Esophagus (tissue), 2 donors: Measurements from ENCODE around the gene NDOR1. TPM values are rescaled to one million over a fixed set of nuclear protein-coding genes. Genes with fewer than 3 reads are reported as not detected.

Experiments used
- H3K27ac ChIP-seq, 2 donors: one replicate each; pipeline ENCODE4 v1.5.1; 2013; ENCODE audit warnings: low read depth in 2 of 2, mild to moderate bottlenecking in 2 of 2, inconsistent platforms in 1 of 2, low read length in 1 of 2, moderate library complexity in 1 of 2
- H3K27me3 ChIP-seq, 2 donors: one replicate each; pipeline ENCODE4 v1.6.1; 2013; ENCODE audit warnings: low read length in 2 of 2, control low read depth in 1 of 2, mild to moderate bottlenecking in 1 of 2; ENCODE audit not compliant: insufficient read depth in 2 of 2, control insufficient read depth in 1 of 2
- H3K36me3 ChIP-seq, 2 donors: one replicate each; pipeline ENCODE4 v1.6.1; 2013; ENCODE audit warnings: low read length in 1 of 2; ENCODE audit not compliant: control insufficient read depth in 2 of 2, insufficient read depth in 2 of 2
- H3K4me1 ChIP-seq, 2 donors: one replicate each; pipeline ENCODE4 v1.6.1; 2013; ENCODE audit warnings: low read length in 1 of 2; ENCODE audit not compliant: control insufficient read depth in 2 of 2, insufficient read depth in 2 of 2
- H3K4me3 ChIP-seq, 2 donors: one replicate each; pipeline ENCODE4 v1.5.1; 2013; ENCODE audit warnings: low read length in 2 of 2, mild to moderate bottlenecking in 2 of 2, low read depth in 1 of 2, moderate library complexity in 1 of 2
- H3K9me3 ChIP-seq, 2 donors: one replicate each; pipeline ENCODE4 v1.6.1; 2013; ENCODE audit warnings: mild to moderate bottlenecking in 2 of 2, low read depth in 1 of 2, low read length in 1 of 2, moderate library complexity in 1 of 2; ENCODE audit not compliant: control insufficient read depth in 2 of 2, insufficient read depth in 1 of 2
- WGBS, 2 donors: extraction: QIAGEN DNeasy Blood & Tissue Kit; methylation state at CpG; one replicate each; pipeline ENCODE4 v1.1.7; 2013; 5-methylcytosine and 5-hydroxymethylcytosine counted together
- polyA plus RNA-seq, 2 donors: library from polyadenylated mRNA; stranded (reverse); fragments of 200-250 nt; gene quantifications; one replicate each; pipeline ENCODE4 v1.2.3, GENCODE V29; 2013
- donor health status: healthy with polysubstance abuse.
- donor health status: Bipolar disorder and iron deficiency.

The NDOR1 gene
- polyA plus RNA-seq, 2 donors = 5.7 to 12.2 TPM

DNA sequence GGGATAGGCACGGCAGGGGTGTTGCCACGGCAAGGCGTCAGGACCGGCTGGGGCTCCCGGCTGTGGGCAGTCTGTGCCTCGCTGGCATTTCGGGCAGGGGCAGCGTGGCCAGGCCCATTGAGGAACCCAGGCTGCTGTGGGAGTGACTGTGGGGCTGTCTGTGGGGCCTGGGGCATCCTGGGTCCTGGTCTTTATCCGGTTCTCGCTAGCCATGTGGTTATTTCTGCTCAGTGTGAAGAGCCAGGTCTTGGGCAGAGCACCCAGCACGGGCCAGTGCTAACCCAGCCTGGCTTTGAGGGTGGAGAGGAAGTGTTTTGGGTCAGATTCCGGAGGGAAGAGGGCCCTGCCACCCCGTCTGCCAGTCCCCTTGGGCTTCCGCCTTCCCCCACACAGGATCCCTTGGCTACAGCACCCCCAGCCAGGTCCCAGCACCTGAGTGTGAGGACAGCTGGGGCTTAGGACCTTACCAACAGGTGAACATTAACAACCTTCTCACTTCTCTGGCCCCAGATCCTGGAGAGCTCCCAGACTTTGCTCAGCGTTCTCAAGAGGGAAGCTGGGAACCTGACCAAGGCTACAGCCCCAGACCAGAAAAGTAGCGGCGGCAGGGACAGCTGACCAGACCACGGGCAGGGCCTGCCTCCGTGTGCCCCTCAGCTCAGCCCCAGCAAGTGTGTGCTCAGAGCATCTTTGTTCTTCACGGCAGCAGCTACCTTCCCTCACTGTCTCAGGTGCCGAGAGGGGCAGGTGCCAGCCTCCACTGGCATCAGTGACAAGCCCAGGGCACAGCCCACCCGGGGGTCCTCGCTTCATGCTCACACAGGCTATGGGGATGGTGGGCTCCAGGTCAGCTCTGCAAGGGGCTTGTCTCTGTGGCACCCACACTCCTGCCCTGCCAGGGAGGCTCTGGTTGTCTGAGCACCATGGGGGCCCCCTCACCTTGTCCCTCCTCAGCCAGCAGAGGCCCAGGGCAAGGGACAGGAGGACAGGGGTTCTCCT lies 15.9 kb upstream of the NDOR1 start:
- peak overlapping the region; percentile 99 for H3K27ac ChIP-seq

DNA sequence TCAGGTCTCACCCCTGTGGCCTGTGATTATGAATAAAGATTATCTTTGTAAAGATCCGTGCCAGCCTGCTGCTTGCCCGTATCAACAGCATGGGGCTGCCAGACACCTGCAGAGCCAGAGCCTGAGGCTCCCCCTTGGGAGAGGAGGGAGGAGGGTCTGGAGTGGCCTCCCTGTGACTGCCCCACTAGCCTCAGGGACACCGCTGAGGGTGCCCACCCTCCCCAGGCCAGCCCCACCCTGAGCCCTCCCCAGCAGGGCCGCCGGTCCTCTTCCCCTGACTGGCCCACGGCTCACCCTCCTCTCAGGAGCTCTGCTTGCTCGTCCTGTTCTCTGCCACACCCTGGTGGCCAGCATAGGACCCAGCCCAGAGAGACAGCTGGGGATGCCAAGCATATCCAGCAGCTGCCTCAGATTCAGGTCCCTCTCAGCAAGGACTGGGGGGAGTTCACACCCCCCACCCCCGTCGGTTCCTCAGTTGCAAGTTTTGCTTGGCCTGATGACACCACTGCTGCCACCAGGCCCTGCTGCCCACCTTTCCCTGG lies 15.1 kb upstream of the NDOR1 start:
- WGBS, 2 donors = 61 to 66% methylated on average over 6 to 9 of the region's 9 CpGs
- H3K9me3 ChIP-seq = no peaks in the 10 kb centered on the region
- H3K4me1 ChIP-seq = peaks cover 22 to 51% of the 10 kb centered on the region in 2 donors
- H3K36me3 ChIP-seq = peaks cover 3 to 40% of the 10 kb centered on the region in 2 donors
- no peaks in the 10 kb centered on the region for H3K27me3 ChIP-seq
- peak overlapping the region; percentile 99 for H3K27ac ChIP-seq
- H3K4me3 ChIP-seq = peak overlapping the region; percentile 90 to 95

More for the DNA sequence above, 15.9 kb upstream of the NDOR1 start:
- Histone ChIP-seq H3K27me3 (no peaks in the 10 kb centered on the region), H3K36me3 (peaks cover 4 to 47% of the 10 kb centered on the region in 2 donors), H3K4me1 (peaks cover 20 to 45% of the 10 kb centered on the region in 2 donors), H3K9me3 (no peaks in the 10 kb centered on the region), H3K4me3 (peak overlapping the region; percentile 90 to 95)
- 27 to 32% methylated on average over 23 of the region's 23 CpGs for WGBS, 2 donors

DNA sequence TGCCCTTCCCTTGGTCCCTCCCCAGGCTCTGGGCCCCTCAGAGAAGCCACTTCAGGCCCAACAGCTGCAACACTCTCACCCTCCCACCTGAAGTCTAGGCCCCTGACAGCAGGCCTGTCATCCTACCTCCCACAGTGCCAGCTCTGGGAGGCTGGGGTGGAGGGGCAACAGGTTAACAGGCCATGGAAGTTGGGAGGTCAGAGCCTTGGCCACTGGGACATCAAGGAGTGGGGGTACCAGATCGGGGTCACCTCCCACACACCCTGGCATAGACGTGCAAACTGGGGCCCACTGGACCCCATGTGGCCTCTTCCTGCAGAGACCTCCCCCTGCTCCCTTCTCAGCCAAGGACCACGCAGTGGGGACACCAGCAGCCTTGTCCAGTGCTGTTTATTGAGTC lies 14.3 kb upstream of the NDOR1 start:
- WGBS, 2 donors = 66 to 74% methylated on average over 3 of the region's 3 CpGs
- no peaks in the 10 kb centered on the region for H3K9me3 ChIP-seq
- peak overlapping the region in 1 of 2 donors; percentile 34 for H3K27ac ChIP-seq
- no peak overlapping the region for H3K4me3 ChIP-seq
- H3K4me1 ChIP-seq = peaks cover 19 to 54% of the 10 kb centered on the region in 2 donors
- H3K36me3 ChIP-seq = peaks cover 3 to 31% of the 10 kb centered on the region in 2 donors
- H3K27me3 ChIP-seq = no peaks in the 10 kb centered on the region

DNA sequence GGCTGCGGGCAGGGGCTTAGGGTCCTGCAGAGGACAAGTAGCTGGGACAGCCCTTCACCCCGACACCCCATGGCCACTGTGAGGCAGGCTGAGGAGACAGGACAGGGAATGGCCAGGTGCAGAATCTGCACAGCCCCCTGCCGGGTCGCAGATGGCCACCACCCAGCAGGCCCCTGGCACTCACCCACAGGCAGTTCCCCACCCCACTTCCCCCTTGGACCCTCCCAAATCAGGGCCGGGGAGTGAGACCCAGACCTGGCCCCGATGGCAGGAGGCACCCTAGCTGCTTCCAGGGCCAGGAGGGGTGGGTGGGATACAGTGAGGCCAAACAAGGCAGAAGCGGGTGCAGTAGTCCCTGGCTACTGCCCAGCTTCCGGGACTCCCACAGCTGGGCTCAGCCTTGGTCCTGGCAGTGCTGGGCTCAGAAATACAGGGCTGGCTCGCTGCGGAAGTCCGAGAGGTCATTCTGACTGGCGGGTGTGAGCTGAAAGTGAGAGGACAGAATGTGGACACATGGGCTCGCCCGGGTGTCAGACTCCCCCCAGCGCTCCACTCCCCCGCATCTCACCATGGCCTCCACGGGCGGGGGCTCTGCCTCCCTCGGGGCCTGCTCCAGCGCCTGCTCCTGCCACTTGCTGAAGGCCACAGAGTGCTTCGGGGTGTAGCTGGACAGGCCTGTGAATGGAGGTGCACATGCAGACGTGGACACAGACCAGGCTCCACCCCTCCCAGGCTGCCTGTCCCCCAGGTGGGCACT lies 13.6 kb upstream of the NDOR1 start:
- no peak overlapping the region for H3K4me3 ChIP-seq
- 84% methylated on average over 20 to 22 of the region's 22 CpGs for WGBS, 2 donors
- H3K4me1 ChIP-seq = peaks cover 20 to 51% of the 10 kb centered on the region in 2 donors
- H3K27me3 ChIP-seq = no peaks in the 10 kb centered on the region
- H3K9me3 ChIP-seq = no peaks in the 10 kb centered on the region
- H3K27ac ChIP-seq = peak overlapping the region in 1 of 2 donors; percentile 34
- peaks cover 3 to 28% of the 10 kb centered on the region in 2 donors for H3K36me3 ChIP-seq

DNA sequence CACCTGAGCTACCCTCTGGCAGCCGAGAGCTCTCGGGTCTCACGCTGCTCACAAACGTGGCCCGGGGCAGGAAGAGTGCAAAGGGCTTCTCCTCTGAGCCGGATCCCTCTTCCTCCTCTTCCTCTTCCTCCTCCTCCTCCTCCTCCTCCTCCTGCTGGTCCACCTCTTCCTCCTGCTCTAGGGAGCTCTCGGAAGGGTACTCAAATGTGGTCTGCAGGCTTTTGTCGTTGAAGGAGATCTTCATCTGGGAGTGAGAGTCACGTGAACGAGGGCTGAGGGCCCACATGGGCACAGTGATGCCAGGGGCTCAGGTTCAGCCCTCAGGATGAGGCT lies 13.1 kb upstream of the NDOR1 start:
- no peak overlapping the region for H3K4me3 ChIP-seq
- H3K27ac ChIP-seq = no peak overlapping the region
- 80 to 84% methylated on average over 10 of the region's 10 CpGs for WGBS, 2 donors
- H3K36me3 ChIP-seq = peaks cover 3 to 26% of the 10 kb centered on the region in 2 donors
- H3K27me3 ChIP-seq = no peaks in the 10 kb centered on the region
- peaks cover 16 to 48% of the 10 kb centered on the region in 2 donors for H3K4me1 ChIP-seq
- no peaks in the 10 kb centered on the region for H3K9me3 ChIP-seq

DNA sequence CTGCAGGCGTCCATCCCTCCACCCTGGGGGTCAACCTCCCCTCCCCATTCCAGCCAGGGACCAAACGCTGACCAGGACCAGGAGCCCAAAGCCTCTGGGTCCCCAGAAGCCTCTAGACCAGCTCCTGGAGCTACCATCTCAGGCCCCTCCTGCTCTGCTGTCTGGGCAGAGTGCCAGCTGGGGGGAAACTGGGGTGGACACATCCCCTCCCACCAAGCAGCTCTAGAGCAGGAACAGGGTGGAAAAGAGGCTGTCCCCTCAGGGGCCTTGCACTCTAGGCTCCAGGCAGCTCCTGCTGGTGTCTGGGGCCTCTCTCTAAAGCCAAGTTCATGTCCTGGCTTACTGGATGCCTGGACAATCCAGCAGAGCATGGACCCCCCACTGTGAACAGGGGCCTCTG lies 12.6 kb upstream of the NDOR1 start:
- no peaks in the 10 kb centered on the region for H3K9me3 ChIP-seq
- H3K36me3 ChIP-seq = peaks cover 3 to 26% of the 10 kb centered on the region in 2 donors
- 72 to 93% methylated on average over 2 of the region's 2 CpGs for WGBS, 2 donors
- no peak overlapping the region for H3K27ac ChIP-seq
- H3K4me1 ChIP-seq = peaks cover 17 to 50% of the 10 kb centered on the region in 2 donors
- no peaks in the 10 kb centered on the region for H3K27me3 ChIP-seq
- H3K4me3 ChIP-seq = no peak overlapping the region

DNA sequence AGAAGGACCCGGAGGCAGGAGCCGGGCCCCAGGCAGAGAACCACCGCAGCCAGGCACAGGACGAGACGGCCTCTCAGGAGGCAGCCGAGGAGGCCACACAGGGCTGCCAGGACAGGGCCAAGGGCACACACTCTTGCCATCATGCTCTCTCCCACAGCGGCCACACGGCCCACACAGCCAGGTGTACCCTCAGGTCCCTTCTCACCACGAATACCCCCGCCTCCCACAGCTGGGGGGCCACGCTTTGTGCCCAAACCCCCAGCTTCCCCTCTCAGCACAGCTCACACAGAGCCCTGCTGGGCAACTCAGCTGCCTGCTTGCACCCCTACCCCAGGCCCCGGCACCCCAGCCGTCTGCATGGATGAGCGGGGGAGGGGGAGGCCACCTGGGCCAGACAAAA lies 11.7 kb upstream of the NDOR1 start:
- Histone ChIP-seq H3K9me3 (no peaks in the 10 kb centered on the region), H3K36me3 (peaks cover 3 to 26% of the 10 kb centered on the region in 2 donors), H3K27ac (no peak overlapping the region), H3K27me3 (no peaks in the 10 kb centered on the region), H3K4me3 (no peak overlapping the region), H3K4me1 (peaks cover 26 to 56% of the 10 kb centered on the region in 2 donors)
- 75 to 80% methylated on average over 12 to 14 of the region's 14 CpGs for WGBS, 2 donors

DNA sequence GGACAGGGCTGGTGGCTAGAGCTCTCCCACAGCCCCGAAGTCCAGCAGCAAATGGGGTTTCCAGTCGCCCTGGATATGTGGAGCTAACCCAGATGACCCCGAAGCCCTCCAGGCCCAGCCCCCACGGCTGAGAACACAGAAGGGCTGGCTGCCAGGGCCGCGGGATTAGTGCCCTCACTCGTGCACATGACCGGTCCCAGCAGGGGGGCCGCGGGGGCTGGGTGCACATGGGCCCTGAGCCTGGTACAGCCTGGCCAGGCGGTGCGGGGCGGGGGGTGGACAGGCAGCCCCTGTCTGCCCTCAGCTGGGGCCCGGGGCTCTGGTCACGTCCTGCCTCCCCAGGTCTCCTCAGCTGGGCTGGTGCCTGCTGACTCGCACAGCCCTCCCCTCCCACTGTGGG lies 11.1 kb upstream of the NDOR1 start:
- Histone ChIP-seq H3K27me3 (no peaks in the 10 kb centered on the region), H3K4me1 (peaks cover 32 to 60% of the 10 kb centered on the region in 2 donors), H3K36me3 (peaks cover 3 to 26% of the 10 kb centered on the region in 2 donors), H3K27ac (peak overlapping the region; percentile 87 to 91), H3K9me3 (no peaks in the 10 kb centered on the region), H3K4me3 (peak overlapping the region in 1 of 2 donors; percentile 31)
- WGBS, 2 donors = 41 to 45% methylated on average over 15 to 16 of the region's 16 CpGs

DNA sequence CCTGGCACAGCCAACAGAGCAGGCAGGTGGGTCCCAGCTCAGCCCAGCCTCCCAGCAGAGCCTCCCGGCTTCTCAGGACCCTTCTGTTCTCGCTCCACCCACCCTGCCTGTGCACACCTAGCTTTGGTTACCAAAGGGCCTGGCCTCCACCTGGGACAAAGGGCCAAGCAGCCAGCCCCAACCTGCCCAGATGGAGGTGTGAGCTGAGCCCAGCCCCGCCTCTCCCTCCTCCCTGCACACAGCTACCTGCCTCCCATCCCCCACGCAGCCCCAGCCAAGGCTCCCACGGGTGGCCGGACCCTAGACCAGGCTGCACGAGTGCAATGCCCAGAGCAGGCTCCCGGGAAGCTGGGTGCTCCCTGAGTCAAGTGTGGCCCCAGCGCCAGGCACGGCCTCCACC lies 10.6 kb upstream of the NDOR1 start:
- peaks cover 30 to 58% of the 10 kb centered on the region in 2 donors for H3K4me1 ChIP-seq
- H3K27me3 ChIP-seq = no peaks in the 10 kb centered on the region
- H3K27ac ChIP-seq = peak overlapping the region; percentile 87 to 91
- H3K36me3 ChIP-seq = peaks cover 3 to 24% of the 10 kb centered on the region in 2 donors
- no peaks in the 10 kb centered on the region for H3K9me3 ChIP-seq
- whole genome bisulfite sequencing, 2 donors = 47 to 51% methylated on average over 10 of the region's 10 CpGs
- peak overlapping the region; percentile 17 to 31 for H3K4me3 ChIP-seq
